ENCODE measurements around the gene OR2T34.
"Not testable (repeated sequence)": the region's sequence is repeated elsewhere in the genome, so short reads cannot be mapped to it uniquely, and the experiment has no call there.

OR2T34 gene

DNA sequence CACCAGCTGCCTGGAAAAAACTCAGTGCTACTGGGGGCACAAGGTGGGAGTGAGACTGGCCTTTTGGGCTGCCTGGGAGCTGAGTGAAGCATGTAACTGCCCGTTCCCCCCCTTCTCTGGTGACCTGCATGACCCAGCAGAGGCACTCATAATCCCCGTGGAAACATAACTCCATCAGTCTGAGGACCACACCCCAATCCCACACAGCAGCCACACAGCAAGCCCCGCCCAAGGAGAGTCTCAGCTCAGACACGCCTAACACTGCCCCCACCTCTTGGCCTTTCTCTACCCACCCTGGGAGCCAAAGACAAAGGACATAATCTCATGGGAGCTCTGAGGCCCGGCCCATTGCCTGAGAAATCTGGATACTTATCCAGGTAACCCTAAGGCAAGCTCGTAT lies 23.5 kb downstream of the OR2T34 start:
- not testable (repeated sequence) for DNase-seq

DNA sequence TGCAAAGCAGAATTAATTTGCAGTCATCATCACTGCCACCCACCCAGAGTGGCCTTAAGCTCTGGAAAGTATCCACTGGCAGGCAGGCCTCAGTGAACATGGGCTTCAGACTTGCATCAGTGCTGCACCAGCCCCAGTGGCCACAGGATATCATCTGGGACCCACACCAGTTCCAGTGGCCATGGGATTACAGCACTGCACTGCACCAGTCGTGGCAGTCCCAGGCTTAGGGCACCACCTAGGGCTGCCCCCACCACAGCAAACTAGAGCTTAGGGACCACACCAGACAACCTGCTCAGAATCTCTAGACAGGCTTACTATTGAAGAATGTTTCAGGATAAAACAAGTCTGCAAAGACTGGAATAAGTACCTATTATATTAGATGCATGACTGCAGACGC lies 27.2 kb downstream of the OR2T34 start:
- DNase-seq: not testable (repeated sequence)

DNA sequence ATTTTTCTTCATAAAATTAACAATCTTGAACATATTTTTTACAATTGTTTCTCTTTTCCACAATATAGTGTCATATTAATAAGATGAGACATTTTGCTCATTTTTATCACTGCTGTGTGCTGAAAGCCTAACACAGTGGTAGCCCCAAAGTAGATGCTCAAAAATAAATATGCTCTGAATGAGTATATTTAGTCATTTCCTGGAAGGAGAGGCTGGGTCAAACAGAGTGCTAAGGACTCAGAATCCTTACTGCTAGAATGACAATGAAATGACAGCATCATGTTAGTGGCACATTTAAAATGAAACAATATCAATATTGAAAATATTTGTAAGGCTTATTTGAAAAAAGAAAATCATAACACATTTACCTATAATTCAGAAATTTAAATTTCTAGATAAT lies 37.1 kb downstream of the OR2T34 start:
- not testable (repeated sequence) for DNase-seq
